HG02943 (cell line): ENCODE data around the gene CEMIP2.

ENCODE experiments used
- ATAC-seq: cut with Tn5 transposase; IDR thresholded peaks from one replicate; pipeline ENCODE4 v1.9.1; 2021; ENCODE audit warnings: mild to moderate bottlenecking, low read depth, moderate library complexity; ENCODE audit not compliant: unreplicated experiment

Gene CEMIP2

GRCh38 chr9:71656496-71656895, 111.8 kb downstream of the CEMIP2 start:
- ATAC-seq: no peak

GRCh38 chr9:71655778-71656177, 112.5 kb downstream of the CEMIP2 start:
- ATAC-seq: no peak

- no peak for ATAC-seq
Observed at GRCh38 chr9:71655141-71655540, 113.2 kb downstream of the CEMIP2 start.

GRCh38 chr9:71652480-71652879, 115.8 kb downstream of the CEMIP2 start:
- ATAC-seq: no peak

- no peak for ATAC-seq
Observed at GRCh38 chr9:71648453-71648852, 119.9 kb downstream of the CEMIP2 start.

- no peak for ATAC-seq
Observed at GRCh38 chr9:71647094-71647591, 121.2 kb downstream of the CEMIP2 start.

- ATAC-seq: no peak
Observed at GRCh38 chr9:71646131-71646530, 122.2 kb downstream of the CEMIP2 start.

- no peak for ATAC-seq
Observed at GRCh38 chr9:71644819-71645362, 123.4 kb downstream of the CEMIP2 start.

GRCh38 chr9:71643330-71643729, 125.0 kb downstream of the CEMIP2 start:
- ATAC-seq: no peak

GRCh38 chr9:71642056-71642455, 126.3 kb downstream of the CEMIP2 start:
- ATAC-seq: no peak

- ATAC-seq: no peak
Observed at GRCh38 chr9:71638627-71639026, 129.7 kb downstream of the CEMIP2 start.

- no peak for ATAC-seq
Observed at GRCh38 chr9:71637926-71638325, 130.4 kb downstream of the CEMIP2 start.

GRCh38 chr9:71637375-71637774, 130.9 kb downstream of the CEMIP2 start:
- no peak for ATAC-seq

- no peak for ATAC-seq
Observed at GRCh38 chr9:71636143-71636839, 132.0 kb downstream of the CEMIP2 start.

GRCh38 chr9:71634752-71635151, 133.6 kb downstream of the CEMIP2 start:
- ATAC-seq: no peak
